ENCODE data around the gene PRR19. TPM values are rescaled to one million over a fixed set of nuclear protein-coding genes. Genes with fewer than 3 reads are reported as not detected.

The PRR19 gene
- 1 to 10 TPM in 1 of 6 experiments, under 1 TPM in 5; 0.67 to 2.0 (median 0.86) TPM for total RNA-seq (2021; fragmentation: NEBNext Ultra II Directional; extraction: Animal tissue kit (Norgen Biotek cat#: 25700))
- long read RNA-seq = 0 reads

- DNase-seq = no peak
- Mint-ChIP-seq H3K27ac (peak within 1 kb of the TSS; percentile 66), H3K4me1 (ENCODE audit: low read depth) (peaks cover 30% of the 10 kb centered on the region)
Observed at GRCh38 chr19:42301646-42302203, at the start of gene PRR19. TSS of gene PRR19 (plus strand) at chr19:42302132. CDS start at chr19:42309585, 7,453 bp downstream.

GRCh38 chr19:42252365-42253244 lies 49.3 kb upstream of the PRR19 start:
- peak; percentile 66 for DNase-seq
- no peaks in the 10 kb centered on the region; the same call in 1 of the 2 replicates for H3K9me3 Mint-ChIP-seq
- H3K36me3 Mint-ChIP-seq (ENCODE audit: low read depth) = peaks cover 9% of the 10 kb centered on the region
- peak overlapping the region; percentile 99 for H3K27ac Mint-ChIP-seq
- peaks cover 40% of the 10 kb centered on the region for H3K4me1 Mint-ChIP-seq (ENCODE audit: low read depth)
- H3K27me3 Mint-ChIP-seq (ENCODE audit: insufficient read depth) = peaks cover 3% of the 10 kb centered on the region; the same call in 1 of the 2 replicates
- TF ChIP-seq, protein P1, sequence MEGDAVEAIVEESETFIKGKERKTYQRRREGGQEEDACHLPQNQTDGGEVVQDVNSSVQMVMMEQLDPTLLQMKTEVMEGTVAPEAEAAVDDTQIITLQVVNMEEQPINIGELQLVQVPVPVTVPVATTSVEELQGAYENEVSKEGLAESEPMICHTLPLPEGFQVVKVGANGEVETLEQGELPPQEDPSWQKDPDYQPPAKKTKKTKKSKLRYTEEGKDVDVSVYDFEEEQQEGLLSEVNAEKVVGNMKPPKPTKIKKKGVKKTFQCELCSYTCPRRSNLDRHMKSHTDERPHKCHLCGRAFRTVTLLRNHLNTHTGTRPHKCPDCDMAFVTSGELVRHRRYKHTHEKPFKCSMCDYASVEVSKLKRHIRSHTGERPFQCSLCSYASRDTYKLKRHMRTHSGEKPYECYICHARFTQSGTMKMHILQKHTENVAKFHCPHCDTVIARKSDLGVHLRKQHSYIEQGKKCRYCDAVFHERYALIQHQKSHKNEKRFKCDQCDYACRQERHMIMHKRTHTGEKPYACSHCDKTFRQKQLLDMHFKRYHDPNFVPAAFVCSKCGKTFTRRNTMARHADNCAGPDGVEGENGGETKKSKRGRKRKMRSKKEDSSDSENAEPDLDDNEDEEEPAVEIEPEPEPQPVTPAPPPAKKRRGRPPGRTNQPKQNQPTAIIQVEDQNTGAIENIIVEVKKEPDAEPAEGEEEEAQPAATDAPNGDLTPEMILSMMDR (IDR thresholded peaks at IDR 0.05) = no peak
- H3K4me3 Mint-ChIP-seq = peak overlapping the region; percentile 98

More at GRCh38 chr19:42301646-42302203, at the start of gene PRR19:
- H3K27me3 Mint-ChIP-seq (ENCODE audit: insufficient read depth) = no peaks in the 10 kb centered on the region; the same call in 1 of the 2 replicates
- no peaks in the 10 kb centered on the region for H3K9me3 Mint-ChIP-seq
- TF ChIP-seq, protein P1 (IDR thresholded peaks at IDR 0.05) = no peak
- H3K4me3 Mint-ChIP-seq = peak within 1 kb of the TSS; percentile 90
- no peaks in the 10 kb centered on the region; the same call in 1 of the 2 replicates for H3K36me3 Mint-ChIP-seq (ENCODE audit: low read depth)

DNA sequence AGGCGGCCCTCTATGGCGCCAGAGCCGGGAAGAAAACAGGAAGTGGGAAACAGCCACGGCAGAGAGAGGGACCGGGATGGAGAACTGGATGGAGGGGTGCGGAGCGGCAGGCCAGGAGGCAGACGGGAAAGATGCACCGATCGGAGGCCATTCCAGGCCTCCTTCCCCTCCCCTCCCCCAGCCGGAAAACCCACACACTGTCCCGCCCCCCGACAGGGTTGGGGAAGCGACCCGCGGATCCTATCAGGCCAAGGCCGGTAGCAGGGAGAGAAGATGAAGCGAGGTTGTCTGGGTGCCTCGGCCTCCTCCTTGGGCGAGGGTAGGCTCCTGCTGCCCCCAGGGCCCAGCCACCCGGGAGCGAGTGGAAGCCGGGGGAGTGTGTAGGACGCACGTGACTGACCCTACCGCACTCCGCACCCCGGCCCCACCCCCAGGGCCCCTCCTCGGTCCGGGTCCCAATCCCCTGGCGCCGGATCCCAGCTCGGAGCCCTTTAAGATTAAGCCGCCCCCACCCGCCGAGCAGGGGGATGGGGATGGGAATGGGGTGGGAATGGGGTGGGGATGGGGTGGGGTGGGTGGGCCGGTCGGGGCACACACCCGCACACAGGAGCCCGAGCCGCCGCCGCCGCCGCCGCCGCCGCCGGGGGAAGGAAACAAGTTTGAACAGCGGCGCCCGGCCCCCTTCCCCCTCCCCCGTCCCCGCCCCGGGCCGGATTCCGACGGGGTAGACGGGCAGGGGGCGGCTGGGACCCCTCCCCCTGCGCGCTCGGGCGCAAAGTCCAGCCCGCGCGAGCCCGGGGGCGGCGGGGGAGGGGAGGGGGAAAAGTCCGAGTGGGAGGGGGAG lies 48.5 kb upstream of the PRR19 start:
- H3K4me3 Mint-ChIP-seq = peak overlapping the region; percentile 98
- peaks cover 40% of the 10 kb centered on the region for H3K4me1 Mint-ChIP-seq (ENCODE audit: low read depth)
- H3K9me3 Mint-ChIP-seq = no peaks in the 10 kb centered on the region; the same call in 1 of the 2 replicates
- DNase-seq = peak; percentile 44
- H3K27ac Mint-ChIP-seq = peak overlapping the region; percentile 99
- H3K27me3 Mint-ChIP-seq (ENCODE audit: insufficient read depth) = peaks cover 3% of the 10 kb centered on the region; the same call in 1 of the 2 replicates
- peaks cover 9% of the 10 kb centered on the region for H3K36me3 Mint-ChIP-seq (ENCODE audit: low read depth)
- TF ChIP-seq, protein P1 (IDR thresholded peaks at IDR 0.05) = no peak

DNA sequence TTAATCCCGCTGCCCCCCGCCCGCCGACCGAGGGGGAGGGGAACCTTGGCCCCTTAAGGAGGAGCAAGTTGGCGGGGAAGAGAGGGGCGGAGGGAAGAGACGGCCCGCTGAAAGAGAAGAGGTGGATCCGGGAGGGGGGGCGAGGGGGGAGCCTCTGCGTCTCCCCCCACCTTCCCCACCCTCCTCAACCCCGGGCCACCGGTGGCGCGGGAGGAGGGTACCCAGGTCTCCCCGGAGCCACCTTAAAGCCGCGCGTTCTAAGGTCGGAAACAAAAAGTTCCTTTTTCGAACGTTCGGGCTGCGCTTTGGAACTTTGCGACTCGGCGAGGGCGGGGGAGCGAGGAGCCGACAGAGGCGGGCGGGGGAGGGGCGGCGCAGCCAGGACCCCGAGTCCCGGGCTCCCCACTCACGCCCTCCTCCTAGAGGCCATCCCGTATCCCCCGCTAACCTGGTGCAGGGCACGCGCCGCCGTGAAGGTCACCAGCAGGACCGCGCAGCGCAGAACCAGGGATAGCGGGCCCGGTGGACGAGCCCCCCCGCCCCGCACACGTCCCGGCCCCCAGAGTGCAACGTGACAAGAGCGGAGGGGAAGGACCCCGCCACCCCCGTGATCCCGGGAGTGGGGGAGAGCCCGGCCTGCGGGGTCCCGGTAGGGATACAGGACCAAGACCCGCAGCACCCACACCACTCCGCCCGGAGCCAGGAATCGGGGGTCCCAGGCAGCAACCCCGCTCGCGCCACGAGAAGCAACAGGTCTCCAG lies 47.7 kb upstream of the PRR19 start:
- H3K27me3 Mint-ChIP-seq (ENCODE audit: insufficient read depth) = peaks cover 3% of the 10 kb centered on the region; the same call in 1 of the 2 replicates
- TF ChIP-seq, protein P1 (IDR thresholded peaks at IDR 0.05) = peak; percentile 29

More for the DNA sequence above, 47.7 kb upstream of the PRR19 start:
- Mint-ChIP-seq H3K9me3 (no peaks in the 10 kb centered on the region; the same call in 1 of the 2 replicates), H3K4me3 (peak overlapping the region; percentile 91), H3K36me3 (ENCODE audit: low read depth) (peaks cover 9% of the 10 kb centered on the region), H3K27ac (peak overlapping the region; percentile 48), H3K4me1 (ENCODE audit: low read depth) (peaks cover 40% of the 10 kb centered on the region)
- DNase-seq = no peak
